ENCODE data around the gene MED20.

- TF ChIP-seq EZH2 (IDR thresholded peaks at IDR 0.05): no peak
- TF ChIP-seq POLR2AphosphoS5 (IDR thresholded peaks at IDR 0.05; ENCODE audit: borderline replicate concordance, low read depth, low read length): no peak
- no peak for TF ChIP-seq FOXP2 (optimal IDR thresholded peaks at IDR 0.05; ENCODE audit: control extremely low read depth, extremely low read length, insufficient read depth)
Observed at GRCh38 chr6:41964201-41964887, 43.4 kb upstream of the MED20 start.

All from SK-N-MC (cell line).